NCI-H1417 treated with DMSO at 0.1 percent for 48 hours (cell line): ENCODE data around the gene VPS37B.
"Not testable (repeated sequence)": the region's sequence is repeated elsewhere in the genome, so short reads cannot be mapped to it uniquely, and the experiment has no call there.

Source experiments
- DNase-seq: peaks from one replicate; lab custom pipeline; 2025; lab: John Stamatoyannopoulos, UW

Gene VPS37B

GRCh38 chr12:122895704-122896636 lies at the start of gene VPS37B:
Gene VPS37B (minus strand): TSS chr12:122896124. CDS start chr12:122896062, 62 bp downstream.
- DNase-seq = peak; percentile 27

- no peak for DNase-seq
Observed at GRCh38 chr12:122944605-122945592, 49.0 kb upstream of the VPS37B start.

GRCh38 chr12:122943196-122943595 lies 47.3 kb upstream of the VPS37B start:
- no peak for DNase-seq

GRCh38 chr12:122942637-122943036 lies 46.7 kb upstream of the VPS37B start:
- no peak for DNase-seq

GRCh38 chr12:122941351-122941750 lies 45.4 kb upstream of the VPS37B start:
- DNase-seq = not testable (repeated sequence)

- DNase-seq = no peak
Observed at GRCh38 chr12:122939125-122939524, 43.2 kb upstream of the VPS37B start.

- DNase-seq = no peak
Observed at GRCh38 chr12:122937622-122938091, 41.7 kb upstream of the VPS37B start.

GRCh38 chr12:122935318-122935717 lies 39.4 kb upstream of the VPS37B start:
- DNase-seq = no peak

GRCh38 chr12:122934722-122935121 lies 38.8 kb upstream of the VPS37B start:
- DNase-seq = no peak

GRCh38 chr12:122932207-122932606 lies 36.3 kb upstream of the VPS37B start:
- DNase-seq = no peak

- DNase-seq = no peak
Observed at GRCh38 chr12:122929812-122930211, 33.9 kb upstream of the VPS37B start.

- DNase-seq = no peak
Observed at GRCh38 chr12:122929148-122929538, 33.2 kb upstream of the VPS37B start.

GRCh38 chr12:122928404-122929147 lies 32.7 kb upstream of the VPS37B start:
- no peak for DNase-seq

GRCh38 chr12:122927756-122928403 lies 32.0 kb upstream of the VPS37B start:
- DNase-seq = no peak

- no peak for DNase-seq
Observed at GRCh38 chr12:122921917-122922316, 26.0 kb upstream of the VPS37B start.

- no peak for DNase-seq
Observed at GRCh38 chr12:122920687-122921086, 24.8 kb upstream of the VPS37B start.

- no peak for DNase-seq
Observed at GRCh38 chr12:122918827-122919226, 22.9 kb upstream of the VPS37B start.

- no peak for DNase-seq
Observed at GRCh38 chr12:122917507-122918121, 21.7 kb upstream of the VPS37B start.

- DNase-seq = peak; percentile 50
Observed at GRCh38 chr12:122909442-122910288, 13.7 kb upstream of the VPS37B start.

- DNase-seq = no peak
Observed at GRCh38 chr12:122908915-122909314, 13.0 kb upstream of the VPS37B start.
